Smooth muscle cell (in vitro differentiated cells): Measurements from ENCODE around the gene GRPR. TPM values are rescaled to one million over a fixed set of nuclear protein-coding genes. Genes with fewer than 3 reads are reported as not detected.

ENCODE experiments used
- DNase-seq: peaks from one replicate; lab custom pipeline; 2025; ENCODE audit not compliant: unreplicated experiment; lab: John Stamatoyannopoulos, UW
- H2AFZ ChIP-seq: fragments of 200-600 bp; sonication (generic); 2 replicates; pipeline ENCODE4 v1.6.0; 2016; ENCODE audit warnings: antibody characterized with exemption, low read depth, mild to moderate bottlenecking
- H3F3A ChIP-seq: fragments of 200-600 bp; sonication (generic); 2 replicates; pipeline ENCODE4 v1.6.0; 2017; ENCODE audit warnings: antibody characterized with exemption, low read depth
- H3K27ac ChIP-seq: fragments of 200-600 bp; sonication (generic); 2 replicates; pipeline ENCODE4 v1.5.1; 2016; ENCODE audit warnings: low read depth, mild to moderate bottlenecking
- H3K27me3 ChIP-seq: fragments of 200-600 bp; sonication (generic); 2 replicates; pipeline ENCODE4 v1.6.1; 2016; ENCODE audit warnings: low read depth, mild to moderate bottlenecking
- H3K36me3 ChIP-seq: fragments of 200-600 bp; sonication (generic); 2 replicates; pipeline ENCODE4 v1.5.1; 2016; ENCODE audit warnings: low read depth
- H3K4me1 ChIP-seq: fragments of 200-600 bp; sonication (generic); 2 replicates; pipeline ENCODE4 v1.5.1; 2016; ENCODE audit warnings: low read depth
- H3K4me2 ChIP-seq: fragments of 200-600 bp; sonication (generic); 2 replicates; pipeline ENCODE4 v1.6.0; 2016; ENCODE audit warnings: mild to moderate bottlenecking
- H3K4me3 ChIP-seq: fragments of 200-600 bp; sonication (generic); 2 replicates; pipeline ENCODE4 v1.5.1; 2016; ENCODE audit warnings: mild to moderate bottlenecking
- H3K79me2 ChIP-seq: fragments of 200-600 bp; sonication (generic); 2 replicates; pipeline ENCODE4 v1.6.0; 2016; ENCODE audit warnings: low read depth, mild to moderate bottlenecking
- H3K9ac ChIP-seq: fragments of 200-600 bp; sonication (generic); 2 replicates; pipeline ENCODE4 v1.6.0; 2016; ENCODE audit warnings: low read depth
- H3K9me3 ChIP-seq: fragments of 200-600 bp; sonication (generic); replicated peaks from 2 replicates; pipeline ENCODE4 v1.5.1; 2016; ENCODE audit warnings: low read depth
- H4K20me1 ChIP-seq: fragments of 200-600 bp; sonication (generic); 2 replicates; pipeline ENCODE4 v1.6.0; 2016; ENCODE audit warnings: low read depth
- WGBS: methylation state at CpG from one replicate; pipeline ENCODE4 v1.1.7; 2016; ENCODE audit warnings: low lambda C conversion rate; 5-methylcytosine and 5-hydroxymethylcytosine counted together
- polyA plus RNA-seq: library from polyadenylated mRNA; unstranded; fragments of >200 nt; fragmentation: Nextera tagmentation; extraction: Ambion mirVana; gene quantifications from 2 replicates; pipeline ENCODE4 v1.2.1, GENCODE V29; 2016
- total RNA-seq: library from RNA; depleted of rRNA; stranded (reverse); fragments of >200 nt; gene quantifications from 2 replicates; pipeline ENCODE4 v1.2.3, GENCODE V29; 2014
- TF ChIP-seq, protein P1 (sequence below): fragments of 200-600 bp; sonication (generic); IDR thresholded peaks from 2 replicates; pipeline ENCODE4 v1.5.1; 2017; ENCODE audit warnings: borderline replicate concordance, mild to moderate bottlenecking, antibody characterized with exemption; ENCODE audit not compliant: insufficient read depth, poor library complexity, severe bottlenecking

GRPR gene
- total RNA-seq (2.1 and 4.3 TPM in 2 replicates), polyA plus RNA-seq (1.3 and 1.7 TPM in 2 replicates)

DNA sequence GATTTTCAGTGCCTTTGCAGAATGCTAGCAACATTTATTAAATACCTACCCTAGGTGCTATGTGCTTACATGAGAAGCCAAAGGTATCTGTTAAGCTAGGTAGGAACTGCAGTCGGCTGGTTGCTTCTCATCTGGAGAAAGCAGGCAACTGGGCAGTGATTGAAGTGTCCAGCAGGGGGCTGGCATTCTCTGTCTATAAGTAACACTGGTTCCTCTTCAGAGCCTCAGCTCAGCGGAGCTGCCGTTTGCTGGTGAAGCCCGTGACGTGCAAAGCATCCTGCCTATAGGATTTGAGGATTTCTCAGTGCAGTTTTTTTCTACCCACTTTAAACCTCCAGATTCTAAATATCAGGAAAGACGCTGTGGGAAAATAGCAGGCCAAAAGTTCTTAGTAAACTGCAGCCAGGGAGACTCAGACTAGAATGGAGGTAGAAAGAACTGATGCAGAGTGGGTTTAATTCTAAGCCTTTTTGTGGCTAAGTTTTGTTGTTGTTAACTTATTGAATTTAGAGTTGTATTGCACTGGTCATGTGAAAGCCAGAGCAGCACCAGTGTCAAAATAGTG is at the start of gene GRPR:
GRPR (plus strand) TSS at position 344 of the 565 bp plus-strand sequence. CDS start 389 bp downstream, outside the sequence.
- no peak within 1 kb of the TSS for H3K9ac ChIP-seq
- peak within 1 kb of the TSS; percentile 86 for H2AFZ ChIP-seq
- H3K27ac ChIP-seq = no peak within 1 kb of the TSS
- H3K4me2 ChIP-seq = peak within 1 kb of the TSS; percentile 85
- H3K4me1 ChIP-seq = peaks cover 5% of the 10 kb centered on the region
- DNase-seq = peak; percentile 41
- 4% methylated on average over 6 of the region's 6 CpGs for WGBS
- TF ChIP-seq, protein P1, sequence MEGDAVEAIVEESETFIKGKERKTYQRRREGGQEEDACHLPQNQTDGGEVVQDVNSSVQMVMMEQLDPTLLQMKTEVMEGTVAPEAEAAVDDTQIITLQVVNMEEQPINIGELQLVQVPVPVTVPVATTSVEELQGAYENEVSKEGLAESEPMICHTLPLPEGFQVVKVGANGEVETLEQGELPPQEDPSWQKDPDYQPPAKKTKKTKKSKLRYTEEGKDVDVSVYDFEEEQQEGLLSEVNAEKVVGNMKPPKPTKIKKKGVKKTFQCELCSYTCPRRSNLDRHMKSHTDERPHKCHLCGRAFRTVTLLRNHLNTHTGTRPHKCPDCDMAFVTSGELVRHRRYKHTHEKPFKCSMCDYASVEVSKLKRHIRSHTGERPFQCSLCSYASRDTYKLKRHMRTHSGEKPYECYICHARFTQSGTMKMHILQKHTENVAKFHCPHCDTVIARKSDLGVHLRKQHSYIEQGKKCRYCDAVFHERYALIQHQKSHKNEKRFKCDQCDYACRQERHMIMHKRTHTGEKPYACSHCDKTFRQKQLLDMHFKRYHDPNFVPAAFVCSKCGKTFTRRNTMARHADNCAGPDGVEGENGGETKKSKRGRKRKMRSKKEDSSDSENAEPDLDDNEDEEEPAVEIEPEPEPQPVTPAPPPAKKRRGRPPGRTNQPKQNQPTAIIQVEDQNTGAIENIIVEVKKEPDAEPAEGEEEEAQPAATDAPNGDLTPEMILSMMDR = peak; percentile 88
- no peaks in the 10 kb centered on the region for H3K27me3 ChIP-seq
- no peaks in the 10 kb centered on the region for H3K36me3 ChIP-seq
- no peaks in the 10 kb centered on the region for H4K20me1 ChIP-seq
- peak within 1 kb of the TSS; percentile 41 for H3K4me3 ChIP-seq
- peaks cover 3% of the 10 kb centered on the region for H3F3A ChIP-seq
- peaks cover 37% of the 10 kb centered on the region for H3K79me2 ChIP-seq
- H3K9me3 ChIP-seq = no peaks in the 10 kb centered on the region

DNA sequence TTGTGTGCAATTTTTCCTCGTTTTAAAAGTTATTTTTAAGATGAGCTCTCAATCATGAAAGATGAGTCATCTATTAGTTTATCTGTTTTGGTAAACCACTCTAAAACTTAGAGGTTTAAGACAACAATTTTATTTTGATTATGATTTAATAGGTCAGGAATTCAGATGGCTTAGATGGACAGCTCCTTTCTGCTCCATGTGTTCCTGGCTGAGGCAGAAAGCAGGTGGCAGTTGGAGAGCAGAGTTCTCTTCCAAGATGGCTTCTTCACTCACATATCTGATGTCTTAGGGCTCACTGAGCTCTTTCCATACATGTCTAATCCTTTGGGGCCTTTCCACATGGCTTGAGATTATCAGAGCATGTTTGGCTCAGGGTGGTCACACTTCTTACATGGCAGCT is 48.3 kb upstream of the GRPR start:
- H3K27me3 ChIP-seq = no peaks in the 10 kb centered on the region
- H3K9me3 ChIP-seq = peaks cover 4% of the 10 kb centered on the region
- no peak overlapping the region for H3K9ac ChIP-seq
- H3K4me3 ChIP-seq = no peak overlapping the region
- no peak overlapping the region for H3K27ac ChIP-seq
- H3K36me3 ChIP-seq = no peaks in the 10 kb centered on the region
- H3K79me2 ChIP-seq = no peaks in the 10 kb centered on the region
- H3K4me2 ChIP-seq = no peak overlapping the region
- no peaks in the 10 kb centered on the region for H4K20me1 ChIP-seq
- no peak for DNase-seq
- no peak overlapping the region for H2AFZ ChIP-seq
- peaks cover 8% of the 10 kb centered on the region for H3K4me1 ChIP-seq
- TF ChIP-seq, protein P1 = no peak
- no peaks in the 10 kb centered on the region for H3F3A ChIP-seq
- WGBS = 58% methylated on average over 1 of the region's 1 CpG

DNA sequence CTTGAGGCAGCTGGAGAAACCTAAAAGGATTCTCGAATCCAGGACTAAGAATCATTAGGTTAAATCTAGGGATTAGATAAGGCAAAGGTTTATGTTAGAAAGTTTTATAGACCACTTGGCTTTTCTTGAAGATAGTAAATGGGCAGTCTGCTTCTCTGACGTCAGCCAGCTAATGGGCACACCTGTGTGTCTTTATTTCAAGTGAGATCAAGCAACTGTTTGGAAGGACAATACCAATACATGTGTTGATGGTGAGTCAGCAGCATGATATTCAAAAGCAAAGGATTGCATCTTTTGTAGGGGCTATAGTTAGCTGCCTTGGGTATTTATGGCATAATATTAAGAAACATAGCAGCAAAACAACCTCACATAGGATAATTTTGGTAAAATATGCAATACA is 46.5 kb upstream of the GRPR start:
- Histone ChIP-seq H3K4me2 (no peak overlapping the region), H4K20me1 (no peaks in the 10 kb centered on the region), H3K4me3 (no peak overlapping the region), H3F3A (no peaks in the 10 kb centered on the region), H3K36me3 (no peaks in the 10 kb centered on the region), H3K4me1 (peaks cover 8% of the 10 kb centered on the region), H3K9me3 (peaks cover 3% of the 10 kb centered on the region), H2AFZ (no peak overlapping the region), H3K79me2 (no peaks in the 10 kb centered on the region), H3K27me3 (no peaks in the 10 kb centered on the region), H3K27ac (no peak overlapping the region), H3K9ac (no peak overlapping the region)
- WGBS = 53% methylated on average over 2 of the region's 2 CpGs
- TF ChIP-seq, protein P1 = no peak
- DNase-seq = no peak

DNA sequence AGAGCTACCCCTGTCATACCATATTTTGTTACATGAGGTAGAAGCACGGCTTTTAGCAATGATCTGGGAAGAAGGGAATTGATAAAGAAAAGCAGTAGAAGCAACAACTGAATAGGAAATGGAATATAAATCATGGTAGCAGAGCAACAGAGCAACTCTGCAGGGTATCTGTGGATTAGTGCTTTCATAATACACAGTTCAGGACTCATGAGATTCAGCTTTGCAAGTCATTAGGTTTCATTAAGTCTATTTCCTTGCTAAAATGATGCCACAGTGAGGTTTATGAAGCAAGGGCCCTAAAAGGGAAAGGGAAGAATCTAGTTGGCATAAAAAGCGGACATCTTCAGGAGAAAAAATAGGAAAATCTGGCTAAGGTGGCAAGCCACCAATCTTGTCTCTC is 45.6 kb upstream of the GRPR start:
- H3K79me2 ChIP-seq = no peaks in the 10 kb centered on the region
- no peak overlapping the region for H3K4me2 ChIP-seq
- peaks cover 14% of the 10 kb centered on the region for H3K4me1 ChIP-seq
- DNase-seq = no peak
- H3K9ac ChIP-seq = no peak overlapping the region
- H3K27me3 ChIP-seq = no peaks in the 10 kb centered on the region
- TF ChIP-seq, protein P1 = no peak
- no peak overlapping the region for H3K4me3 ChIP-seq
- H4K20me1 ChIP-seq = no peaks in the 10 kb centered on the region
- no peaks in the 10 kb centered on the region for H3F3A ChIP-seq
- H3K36me3 ChIP-seq = no peaks in the 10 kb centered on the region
- H3K9me3 ChIP-seq = no peaks in the 10 kb centered on the region
- 89% methylated on average over 2 of the region's 2 CpGs for WGBS
- H2AFZ ChIP-seq = no peak overlapping the region
- no peak overlapping the region for H3K27ac ChIP-seq
